ENCODE results near the gene TESPA1.
A peak's percentile ranks its signal among the peaks of the same experiment; 100 is the strongest.

The TESPA1 gene

GRCh38 chr12:54940727-54941315, 43.7 kb downstream of the TESPA1 start:
- no peak for DNase-seq (ENCODE audit: insufficient read length)
- no peak for FAIRE-seq
- TF ChIP-seq POLR2AphosphoS5 (IDR thresholded peaks at IDR 0.05; ENCODE audit: low read depth, low read length), result no peak
- TF ChIP-seq TAF1 (IDR thresholded peaks at IDR 0.05; ENCODE audit: borderline replicate concordance, low read depth, low read length), result no peak
- TF ChIP-seq POLR2A (IDR thresholded peaks at IDR 0.05; ENCODE audit: low read depth, low read length), result no peak

- FAIRE-seq, result no peak
- no peak for TF ChIP-seq POLR2A (IDR thresholded peaks at IDR 0.05; ENCODE audit: low read depth, low read length)
- TF ChIP-seq TAF1 (IDR thresholded peaks at IDR 0.05; ENCODE audit: borderline replicate concordance, low read depth, low read length), result no peak
- TF ChIP-seq POLR2AphosphoS5 (IDR thresholded peaks at IDR 0.05; ENCODE audit: low read depth, low read length), result no peak
- DNase-seq (ENCODE audit: insufficient read length), result no peak
Measured at GRCh38 chr12:54937929-54938328, 46.6 kb downstream of the TESPA1 start.

GRCh38 chr12:54937376-54937775, 47.2 kb downstream of the TESPA1 start:
- TF ChIP-seq POLR2AphosphoS5 (IDR thresholded peaks at IDR 0.05; ENCODE audit: low read depth, low read length) (no peak), TAF1 (IDR thresholded peaks at IDR 0.05; ENCODE audit: borderline replicate concordance, low read depth, low read length) (no peak), POLR2A (IDR thresholded peaks at IDR 0.05; ENCODE audit: low read depth, low read length) (no peak)
- DNase-seq (ENCODE audit: insufficient read length) (no peak), FAIRE-seq (no peak)

- DNase-seq (ENCODE audit: insufficient read length) (no peak), FAIRE-seq (no peak)
- TF ChIP-seq POLR2A (IDR thresholded peaks at IDR 0.05; ENCODE audit: low read depth, low read length), result no peak
- no peak for TF ChIP-seq TAF1 (IDR thresholded peaks at IDR 0.05; ENCODE audit: borderline replicate concordance, low read depth, low read length)
- TF ChIP-seq POLR2AphosphoS5 (IDR thresholded peaks at IDR 0.05; ENCODE audit: low read depth, low read length), result no peak
Measured at GRCh38 chr12:54936736-54937135, 47.8 kb downstream of the TESPA1 start.

GRCh38 chr12:54935235-54935951, 49.2 kb downstream of the TESPA1 start:
- TF ChIP-seq POLR2A (IDR thresholded peaks at IDR 0.05; ENCODE audit: low read depth, low read length) (no peak), TAF1 (IDR thresholded peaks at IDR 0.05; ENCODE audit: borderline replicate concordance, low read depth, low read length) (no peak), POLR2AphosphoS5 (IDR thresholded peaks at IDR 0.05; ENCODE audit: low read depth, low read length) (no peak)
- DNase-seq (ENCODE audit: insufficient read length) (peak; percentile 25), FAIRE-seq (peak; percentile 86)

- TF ChIP-seq POLR2AphosphoS5 (IDR thresholded peaks at IDR 0.05; ENCODE audit: low read depth, low read length) (no peak), TAF1 (IDR thresholded peaks at IDR 0.05; ENCODE audit: borderline replicate concordance, low read depth, low read length) (no peak), POLR2A (IDR thresholded peaks at IDR 0.05; ENCODE audit: low read depth, low read length) (no peak)
- no peak for DNase-seq (ENCODE audit: insufficient read length)
- FAIRE-seq, result no peak
Measured at GRCh38 chr12:54934419-54934818, 50.1 kb downstream of the TESPA1 start.

- DNase-seq (ENCODE audit: insufficient read length) (no peak), FAIRE-seq (no peak)
- TF ChIP-seq POLR2AphosphoS5 (IDR thresholded peaks at IDR 0.05; ENCODE audit: low read depth, low read length), result no peak
- TF ChIP-seq TAF1 (IDR thresholded peaks at IDR 0.05; ENCODE audit: borderline replicate concordance, low read depth, low read length), result no peak
- no peak for TF ChIP-seq POLR2A (IDR thresholded peaks at IDR 0.05; ENCODE audit: low read depth, low read length)
Measured at GRCh38 chr12:54933376-54933775, 51.2 kb downstream of the TESPA1 start.

- DNase-seq (ENCODE audit: insufficient read length) (no peak), FAIRE-seq (no peak)
- TF ChIP-seq POLR2A (IDR thresholded peaks at IDR 0.05; ENCODE audit: low read depth, low read length), result no peak
- TF ChIP-seq TAF1 (IDR thresholded peaks at IDR 0.05; ENCODE audit: borderline replicate concordance, low read depth, low read length), result no peak
- TF ChIP-seq POLR2AphosphoS5 (IDR thresholded peaks at IDR 0.05; ENCODE audit: low read depth, low read length), result no peak
Measured at GRCh38 chr12:54932691-54933090, 51.9 kb downstream of the TESPA1 start.

GRCh38 chr12:54932038-54932437, 52.5 kb downstream of the TESPA1 start:
- FAIRE-seq, result no peak
- TF ChIP-seq POLR2AphosphoS5 (IDR thresholded peaks at IDR 0.05; ENCODE audit: low read depth, low read length), result no peak
- DNase-seq (ENCODE audit: insufficient read length), result no peak

GRCh38 chr12:54929998-54930397, 54.6 kb downstream of the TESPA1 start:
- FAIRE-seq (no peak), DNase-seq (ENCODE audit: insufficient read length) (no peak)
- TF ChIP-seq TAF1 (IDR thresholded peaks at IDR 0.05; ENCODE audit: borderline replicate concordance, low read depth, low read length) (no peak), POLR2AphosphoS5 (IDR thresholded peaks at IDR 0.05; ENCODE audit: low read depth, low read length) (no peak), POLR2A (IDR thresholded peaks at IDR 0.05; ENCODE audit: low read depth, low read length) (no peak)

- DNase-seq (ENCODE audit: insufficient read length), result no peak
- no peak for FAIRE-seq
- TF ChIP-seq POLR2A (IDR thresholded peaks at IDR 0.05; ENCODE audit: low read depth, low read length), result no peak
- TF ChIP-seq TAF1 (IDR thresholded peaks at IDR 0.05; ENCODE audit: borderline replicate concordance, low read depth, low read length), result no peak
- TF ChIP-seq POLR2AphosphoS5 (IDR thresholded peaks at IDR 0.05; ENCODE audit: low read depth, low read length), result no peak
Measured at GRCh38 chr12:54926246-54926645, 58.3 kb downstream of the TESPA1 start.

- no peak for DNase-seq (ENCODE audit: insufficient read length)
- FAIRE-seq, result no peak
- no peak for TF ChIP-seq TAF1 (IDR thresholded peaks at IDR 0.05; ENCODE audit: borderline replicate concordance, low read depth, low read length)
- TF ChIP-seq POLR2AphosphoS5 (IDR thresholded peaks at IDR 0.05; ENCODE audit: low read depth, low read length), result no peak
- no peak for TF ChIP-seq POLR2A (IDR thresholded peaks at IDR 0.05; ENCODE audit: low read depth, low read length)
Measured at GRCh38 chr12:54924972-54925707, 59.4 kb downstream of the TESPA1 start.
